ENCODE measurements around the gene WWP2.

- TF ChIP-seq EZH2 (IDR thresholded peaks at IDR 0.05; ENCODE audit: insufficient read depth, poor library complexity, severe bottlenecking) (no peak), EZH2phosphoT487 (IDR thresholded peaks at IDR 0.05; ENCODE audit: insufficient read depth, low read depth) (no peak)
Observed at GRCh38 chr16:69889295-69889964, 127.3 kb downstream of the WWP2 start.
